Measurements from ENCODE around the gene COL23A1. TPM values are rescaled to one million over a fixed set of nuclear protein-coding genes. Genes with fewer than 3 reads are reported as not detected.
"Not testable (repeated sequence)": the region's sequence is repeated elsewhere in the genome, so short reads cannot be mapped to it uniquely, and the experiment has no call there.

The COL23A1 gene
- total RNA-seq, 1 donor from 2014 or later, result 0.40 TPM

DNA sequence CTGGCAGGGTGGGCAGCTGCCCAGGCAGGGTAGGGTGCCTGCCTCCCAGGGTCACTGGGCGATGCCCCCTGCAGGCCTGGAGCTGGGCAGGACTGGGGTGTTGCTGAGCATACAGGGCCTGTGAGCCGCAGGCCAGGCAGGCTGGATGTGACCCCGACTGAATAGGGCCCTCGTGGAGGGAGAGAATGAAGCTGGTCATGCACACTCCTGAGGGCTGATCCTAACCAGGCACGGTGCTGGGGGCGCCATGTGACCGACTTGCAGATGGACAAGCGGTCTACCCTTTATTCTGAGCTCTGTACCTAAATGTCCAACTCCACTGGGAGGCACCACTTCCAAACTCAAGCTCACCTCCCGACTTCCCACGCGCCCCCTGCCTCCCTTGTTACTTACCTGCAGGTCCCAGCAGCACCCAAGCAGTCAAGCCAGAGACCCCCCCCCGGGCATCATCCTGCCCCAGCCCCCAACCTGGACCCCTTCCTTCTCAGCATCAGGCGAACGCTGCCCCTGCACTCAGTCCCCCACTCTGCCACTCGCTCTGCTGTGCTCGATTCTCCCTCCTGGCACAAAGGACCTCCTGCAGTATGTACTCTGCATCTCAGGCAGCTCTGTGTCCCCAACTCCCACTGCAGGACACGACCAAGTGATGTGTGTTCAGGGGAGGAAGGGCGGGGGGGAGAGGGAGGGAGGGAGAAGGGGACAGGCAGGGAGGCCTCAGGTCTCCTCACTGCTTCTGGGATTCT, 280.8 kb downstream of the COL23A1 start:
- DNase-seq (ENCODE audit: low read depth in 2 of 2), result no peak

GRCh38 chr5:178308541-178309092, 281.6 kb downstream of the COL23A1 start:
- no peak for DNase-seq (ENCODE audit: low read depth in 2 of 2)

DNA sequence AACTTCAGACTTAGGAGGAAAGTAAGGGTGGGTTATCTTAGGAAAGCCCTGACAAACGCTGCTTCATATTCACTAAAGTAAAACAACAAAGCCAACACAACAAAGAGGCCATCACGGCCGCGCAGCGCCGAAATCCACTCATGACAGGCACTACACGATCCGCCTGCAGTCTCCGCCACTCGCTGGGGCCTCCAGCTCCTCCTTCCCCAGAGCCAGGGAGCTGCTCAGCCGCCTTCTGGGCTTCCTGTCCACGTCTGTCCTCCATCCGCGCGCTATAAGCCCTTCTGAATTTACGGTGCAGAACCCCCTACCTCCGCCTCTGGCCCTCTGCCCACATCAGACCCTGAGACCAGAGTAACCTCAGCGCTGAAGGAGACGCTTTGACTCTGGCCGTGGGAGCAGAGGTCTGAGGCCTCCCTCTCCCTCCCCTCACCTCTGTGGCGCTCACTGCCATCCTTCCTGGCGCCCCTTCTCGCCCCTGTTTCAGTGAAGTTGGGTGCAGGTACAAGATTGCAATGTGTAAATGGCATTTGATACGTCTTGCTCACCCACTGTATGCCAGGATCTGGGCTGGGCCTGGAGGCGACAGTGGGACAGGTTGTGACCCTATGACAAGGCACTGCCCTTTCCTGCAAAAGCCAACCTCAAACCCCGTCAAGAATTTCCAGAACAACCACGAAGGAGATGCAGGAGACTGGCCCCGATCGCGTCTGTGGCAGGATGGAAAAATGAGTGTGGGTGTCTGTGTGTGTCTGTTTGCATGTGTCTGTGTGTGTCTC, 282.7 kb downstream of the COL23A1 start:
- DNase-seq (ENCODE audit: low read depth in 2 of 2), result no peak

- DNase-seq (ENCODE audit: low read depth in 2 of 2), result no peak
These were observed 283.6 kb downstream of the COL23A1 start for GRCh38 chr5:178306430-178307225.

DNA sequence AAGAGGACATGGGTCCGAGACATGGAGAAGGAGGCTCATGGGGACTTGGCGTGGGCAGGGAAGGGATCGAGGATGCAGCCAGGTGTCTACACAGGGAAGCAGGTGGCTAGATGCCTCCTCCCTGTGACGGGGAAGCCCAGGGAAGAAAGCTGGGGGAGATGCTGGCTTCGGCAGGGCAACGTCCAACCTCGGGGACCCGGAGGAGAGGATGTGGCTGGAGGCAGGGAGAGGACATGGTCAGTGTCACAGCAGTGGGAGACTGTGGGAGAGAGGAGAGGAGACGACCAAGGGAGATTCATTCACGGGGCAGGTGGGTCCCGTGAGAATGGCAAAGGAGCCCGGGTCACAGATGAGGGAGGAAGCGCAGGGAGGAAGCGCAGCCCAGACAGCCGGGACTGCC, 284.4 kb downstream of the COL23A1 start:
- DNase-seq (ENCODE audit: low read depth in 2 of 2), result no peak

- DNase-seq (ENCODE audit: low read depth in 2 of 2), result no peak
These were observed 285.2 kb downstream of the COL23A1 start for GRCh38 chr5:178304761-178305645.

DNA sequence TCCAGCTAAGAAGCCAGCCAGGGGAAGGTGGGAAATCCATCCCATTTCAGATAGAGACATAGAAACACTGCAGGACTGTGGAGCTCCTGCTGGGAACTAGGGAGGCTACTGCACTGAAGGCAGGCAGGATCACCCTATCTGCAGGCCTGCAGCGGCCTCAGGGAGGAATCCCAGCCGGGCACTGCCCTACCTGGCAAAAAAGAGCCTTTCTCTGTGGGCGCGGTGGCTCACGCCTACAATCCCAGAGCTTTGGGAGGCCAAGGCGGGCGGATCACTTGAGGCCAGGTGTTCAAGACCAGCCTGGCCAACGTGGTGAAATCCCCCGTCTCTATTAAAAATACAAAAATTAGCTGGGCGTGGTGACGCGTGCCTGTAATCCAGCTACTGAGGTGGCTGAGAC, 286.2 kb downstream of the COL23A1 start:
- no peak for DNase-seq (ENCODE audit: low read depth in 2 of 2)

DNA sequence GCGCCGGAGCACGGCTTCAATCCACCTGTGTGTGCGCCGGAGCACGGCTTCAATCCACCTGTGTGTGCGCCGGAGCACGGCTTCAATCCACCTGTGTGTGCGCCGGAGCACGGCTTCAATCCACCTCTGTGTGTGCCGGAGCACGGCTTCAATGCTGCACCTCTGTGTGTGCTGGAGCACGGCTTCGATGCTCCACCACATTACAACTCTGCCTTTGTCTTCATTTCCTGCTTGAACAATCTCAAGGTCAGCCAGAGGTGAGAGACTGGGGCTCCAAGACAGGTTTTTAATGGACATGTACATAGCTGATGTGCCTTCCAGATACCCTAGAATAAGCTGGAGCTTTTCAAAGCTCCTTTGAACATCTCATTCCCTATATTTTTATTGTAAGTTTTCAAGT, 287.9 kb downstream of the COL23A1 start:
- DNase-seq (ENCODE audit: low read depth in 2 of 2), result not testable (repeated sequence)

- no peak for DNase-seq (ENCODE audit: low read depth in 2 of 2)
These were observed 288.6 kb downstream of the COL23A1 start for GRCh38 chr5:178301641-178302040.

DNA sequence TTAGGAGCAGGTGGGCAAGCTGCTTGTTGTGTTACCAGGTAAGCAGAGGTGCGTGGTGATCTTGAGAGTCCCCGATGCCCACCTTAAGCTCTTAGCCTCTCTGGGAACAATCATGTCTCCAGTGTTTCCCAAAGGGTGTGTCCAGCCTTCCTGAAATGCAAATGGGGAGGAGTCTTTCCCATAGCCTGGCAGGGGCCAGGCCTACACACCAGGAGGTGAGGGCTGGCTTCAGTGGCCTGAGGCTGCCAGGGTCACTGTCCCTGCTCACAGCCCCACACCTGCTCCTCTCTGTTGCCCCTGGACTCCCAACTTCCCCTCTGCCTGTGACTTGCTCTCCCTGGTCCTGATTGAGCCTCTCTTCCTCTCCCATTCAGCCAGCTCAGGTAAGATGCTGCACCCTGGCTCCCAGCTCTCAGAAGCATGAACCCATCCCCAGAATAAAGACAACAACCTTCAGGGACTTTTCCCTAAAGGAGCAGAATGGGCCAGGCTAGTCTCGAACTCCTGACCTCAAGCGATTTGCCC, 291.8 kb downstream of the COL23A1 start:
- DNase-seq (ENCODE audit: low read depth in 2 of 2), result no peak

GRCh38 chr5:178297751-178298150, 292.4 kb downstream of the COL23A1 start:
- DNase-seq (ENCODE audit: low read depth in 2 of 2), result no peak

DNA sequence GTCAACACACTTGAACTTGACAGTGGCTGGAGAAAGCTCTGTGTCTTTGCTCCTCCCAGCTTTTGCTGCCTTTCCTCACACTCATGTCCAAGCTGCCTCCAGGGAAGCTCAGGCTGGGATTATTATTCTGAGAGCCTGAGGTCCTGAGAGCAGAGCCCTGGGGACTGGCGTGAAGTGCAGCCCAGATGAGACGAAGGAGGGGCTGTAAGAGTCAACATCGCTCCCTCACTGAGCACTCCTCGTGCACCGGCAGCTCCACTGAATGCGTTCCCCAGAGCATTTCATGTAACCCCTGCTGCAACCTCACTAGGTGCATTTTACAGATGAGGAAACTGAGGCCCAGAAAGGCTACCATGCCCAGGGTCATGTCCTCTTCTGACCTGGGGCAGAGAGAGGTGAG, 294.1 kb downstream of the COL23A1 start:
- DNase-seq (ENCODE audit: low read depth in 2 of 2), result no peak

DNA sequence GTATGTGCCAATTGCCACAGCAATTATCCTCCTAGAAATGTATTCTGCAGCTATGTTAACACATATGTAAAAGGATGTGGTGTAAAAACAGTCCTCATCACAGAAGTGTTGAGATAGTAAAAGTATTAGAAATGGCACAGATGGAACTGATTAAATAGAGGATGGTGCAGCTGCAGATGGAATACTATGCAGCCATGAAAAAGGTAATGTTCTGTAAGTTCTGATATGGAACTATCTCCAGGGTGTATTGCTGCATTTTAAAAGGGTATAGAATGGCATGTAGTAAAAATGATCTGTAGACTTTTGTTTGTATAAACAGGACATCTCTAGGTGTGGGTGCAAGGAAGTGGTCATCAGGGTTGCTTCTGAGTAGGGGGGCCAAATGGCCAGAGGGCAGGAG, 294.6 kb downstream of the COL23A1 start:
- no peak for DNase-seq (ENCODE audit: low read depth in 2 of 2)

GRCh38 chr5:178293815-178294214, 296.4 kb downstream of the COL23A1 start:
- DNase-seq (ENCODE audit: low read depth in 2 of 2), result no peak

GRCh38 chr5:178293400-178293799, 296.8 kb downstream of the COL23A1 start:
- no peak for DNase-seq (ENCODE audit: low read depth in 2 of 2)

GRCh38 chr5:178292826-178293205, 297.4 kb downstream of the COL23A1 start:
- DNase-seq (ENCODE audit: low read depth in 2 of 2), result no peak

GRCh38 chr5:178291969-178292825, 298.0 kb downstream of the COL23A1 start:
- no peak for DNase-seq (ENCODE audit: low read depth in 2 of 2)

- no peak for DNase-seq (ENCODE audit: low read depth in 2 of 2)
These were observed 299.0 kb downstream of the COL23A1 start for GRCh38 chr5:178291161-178291561.

DNA sequence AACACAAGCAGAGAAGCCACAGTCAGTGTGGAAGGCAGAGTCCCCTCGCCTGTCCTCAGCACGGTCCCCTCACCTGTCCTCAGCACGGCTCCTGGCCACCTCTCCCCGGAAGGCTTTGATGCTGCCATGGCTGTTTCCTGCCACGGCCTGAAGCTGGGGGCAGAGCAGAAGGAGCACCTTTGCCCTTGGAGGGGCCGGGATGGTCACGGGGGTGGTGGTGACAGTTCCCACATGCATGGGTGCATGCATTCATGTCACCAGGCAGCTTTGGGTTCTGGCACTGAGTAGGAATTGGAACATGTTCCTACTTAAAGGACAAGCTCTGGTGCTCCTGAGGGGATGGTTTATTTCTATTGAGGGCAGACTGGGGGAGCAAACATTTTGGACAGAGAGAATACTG, 299.8 kb downstream of the COL23A1 start:
- no peak for DNase-seq (ENCODE audit: low read depth in 2 of 2)

GRCh38 chr5:178289438-178289837, 300.8 kb downstream of the COL23A1 start:
- DNase-seq (ENCODE audit: low read depth in 2 of 2), result no peak

Measured in lung microvascular endothelial cell (primary cell).